H1 (cell line): ENCODE data around the gene ATL3. TPM values are rescaled to one million over a fixed set of nuclear protein-coding genes. Genes with fewer than 3 reads are reported as not detected.

ENCODE experiments used
- CTCF ChIA-PET: fragments of 300-600 bp; sonication (Branson Sonifier 250); formaldehyde crosslinking; loops from one replicate; lab custom pipeline; 2021; ENCODE audit not compliant: partially characterized antibody; lab: Charles Lee
- POLR2A ChIA-PET: fragments of 300-600 bp; sonication (Branson Sonifier 250); formaldehyde crosslinking; loops from one replicate; lab custom pipeline; 2021; ENCODE audit warnings: inconsistent platforms; ENCODE audit not compliant: partially characterized antibody; lab: Charles Lee
- DNase-seq, 2 experiments: peaks; one replicate each; pipeline versions ENCODE4 v3.0.0 to v3.0.0-alpha.2; 2010 to 2022; ENCODE audit warnings: low spot score in 2 of 2, low read depth in 1 of 2, mixed read lengths in 1 of 2
- FAIRE-seq: peaks from 2 replicates; lab custom pipeline; 2011; peaks lifted over from hg19 to GRCh38; lab: Jason Lieb, UNC
- H2AFZ ChIP-seq: 2 replicates; pipeline ENCODE4 v1.8.1; 2012; ENCODE audit warnings: low read length, inconsistent platforms
- H2AK5ac ChIP-seq: 2 replicates; pipeline ENCODE4 v1.6.1; 2013; ENCODE audit warnings: low read depth, low read length
- H2BK120ac ChIP-seq: replicated peaks from 2 replicates; pipeline ENCODE3; 2013; ENCODE audit warnings: low read depth, low read length, inconsistent platforms
- H2BK12ac ChIP-seq: 2 replicates; pipeline ENCODE4 v1.6.1; 2013; ENCODE audit warnings: low read depth, low read length
- H2BK15ac ChIP-seq: 2 replicates; pipeline ENCODE4 v1.6.1; 2013; ENCODE audit warnings: low read length
- H2BK20ac ChIP-seq: 2 replicates; pipeline ENCODE4 v1.6.1; 2013; ENCODE audit warnings: low read length
- H2BK5ac ChIP-seq: 2 replicates; pipeline ENCODE4 v1.6.1; 2013; ENCODE audit warnings: low read depth, low read length
- H3K14ac ChIP-seq: 2 replicates; pipeline ENCODE4 v1.6.1; 2013; ENCODE audit warnings: inconsistent platforms; ENCODE audit not compliant: insufficient read length
- H3K18ac ChIP-seq: 2 replicates; pipeline ENCODE4 v1.6.1; 2013; ENCODE audit warnings: low read length; ENCODE audit errors: extremely low read depth
- H3K23ac ChIP-seq: 2 replicates; pipeline ENCODE4 v1.6.1; 2013; ENCODE audit warnings: inconsistent platforms; ENCODE audit not compliant: insufficient read length
- H3K23me2 ChIP-seq: 2 replicates; pipeline ENCODE4 v1.6.1; 2013; ENCODE audit warnings: low read depth, low read length
- H3K27ac ChIP-seq: 2 replicates; pipeline ENCODE4 v1.6.1; 2011; ENCODE audit warnings: low read depth, low read length, inconsistent platforms
- H3K27me3 ChIP-seq, 4 experiments: replicated peaks in 1 of 4; 1 replicate in 1 of 4; 2 replicates in 3 of 4; pipeline versions ENCODE4 v1.6.1 to v1.8.1; 2011 to 2013; ENCODE audit warnings: low read length in 3 of 4, mild to moderate bottlenecking in 3 of 4, inconsistent platforms in 2 of 4, mixed read lengths in 2 of 4, moderate library complexity in 1 of 4; ENCODE audit not compliant: control insufficient read depth in 3 of 4, insufficient read depth in 3 of 4; ENCODE audit errors: extremely low read depth in 1 of 4
- H3K36me3 ChIP-seq, 4 experiments: 2 replicates each; pipeline versions ENCODE4 v1.6.1 to v1.8.1; 2011 to 2013; ENCODE audit warnings: mild to moderate bottlenecking in 4 of 4, low read length in 3 of 4, moderate library complexity in 2 of 4, control low read depth in 1 of 4, inconsistent platforms in 1 of 4; ENCODE audit not compliant: insufficient read depth in 4 of 4, control insufficient read depth in 2 of 4
- H3K4ac ChIP-seq: replicated peaks from 2 replicates; pipeline ENCODE3; 2013; ENCODE audit warnings: low read length, low read depth, mixed read lengths, inconsistent platforms; ENCODE audit not compliant: insufficient read length
- H3K4me1 ChIP-seq, 4 experiments: replicated peaks in 1 of 4; 1 replicate in 1 of 4; 2 replicates in 3 of 4; pipeline versions ENCODE4 v1.6.1 to v1.8.1; 2011 to 2013; ENCODE audit warnings: low read length in 3 of 4, inconsistent platforms in 2 of 4, mixed read lengths in 1 of 4; ENCODE audit not compliant: insufficient read depth in 4 of 4, control insufficient read depth in 3 of 4
- H3K4me2 ChIP-seq, 2 experiments: 2 replicates each; pipeline versions ENCODE4 v1.6.1 to v1.8.1; 2011 to 2013; ENCODE audit warnings: low read depth in 2 of 2, low read length in 2 of 2, control low read depth in 1 of 2, inconsistent platforms in 1 of 2, mild to moderate bottlenecking in 1 of 2; ENCODE audit not compliant: insufficient read depth in 1 of 2
- H3K4me3 ChIP-seq, 4 experiments: fragments of 200-600, 300-600 bp in 1 of 4; sonication (generic), shearing (Covaris generic), sonication (Bioruptor Twin) in 1 of 4; 2 replicates each; pipeline versions ENCODE4 v1.5.1 to v1.8.1; 2011 to 2016; ENCODE audit warnings: low read length in 4 of 4, low read depth in 3 of 4, control low read depth in 2 of 4, inconsistent platforms in 2 of 4, mild to moderate bottlenecking in 2 of 4, mixed read lengths in 1 of 4, moderate library complexity in 1 of 4; ENCODE audit not compliant: insufficient read depth in 2 of 4; ENCODE audit errors: extremely low read depth in 1 of 4
- H3K56ac ChIP-seq: replicated peaks from 2 replicates; pipeline ENCODE3; 2013; ENCODE audit warnings: low read depth, mild to moderate bottlenecking, mixed read lengths, low read length, inconsistent platforms; ENCODE audit not compliant: insufficient read length
- H3K79me1 ChIP-seq: 2 replicates; pipeline ENCODE4 v1.6.1; 2013; ENCODE audit warnings: low read depth, low read length, control low read depth
- H3K79me2 ChIP-seq, 2 experiments: 2 replicates each; pipeline versions ENCODE4 v1.6.1 to v1.8.1; 2012 to 2013; ENCODE audit warnings: low read length in 2 of 2, mild to moderate bottlenecking in 2 of 2, inconsistent platforms in 1 of 2; ENCODE audit not compliant: insufficient read depth in 2 of 2, control insufficient read depth in 1 of 2
- H3K9ac ChIP-seq, 4 experiments: replicated peaks in 1 of 4; 1 replicate in 1 of 4; 2 replicates in 3 of 4; pipeline versions ENCODE4 v1.6.1 to v1.8.1; 2011 to 2013; ENCODE audit warnings: low read depth in 3 of 4, low read length in 3 of 4, control low read depth in 2 of 4, mild to moderate bottlenecking in 2 of 4, moderate library complexity in 2 of 4, inconsistent platforms in 1 of 4; ENCODE audit errors: extremely low read depth in 1 of 4
- H3K9me3 ChIP-seq, 2 experiments: 2 replicates each; pipeline versions ENCODE4 v1.6.1 to v1.8.1; 2012 to 2013; ENCODE audit warnings: mild to moderate bottlenecking in 2 of 2, moderate library complexity in 2 of 2, control low read depth in 1 of 2, inconsistent platforms in 1 of 2, low read depth in 1 of 2, low read length in 1 of 2, mixed read lengths in 1 of 2; ENCODE audit not compliant: insufficient read depth in 2 of 2
- H4K20me1 ChIP-seq, 2 experiments: replicated peaks in 1 of 2; 2 replicates each; pipeline versions ENCODE3 to v1.8.1; 2011 to 2013; ENCODE audit warnings: inconsistent platforms in 2 of 2, low read length in 2 of 2, mild to moderate bottlenecking in 1 of 2; ENCODE audit not compliant: insufficient read depth in 2 of 2, control insufficient read depth in 1 of 2
- H4K5ac ChIP-seq: 2 replicates; pipeline ENCODE4 v1.6.1; 2013; ENCODE audit warnings: low read length, low read depth, mixed read lengths, inconsistent platforms; ENCODE audit not compliant: insufficient read length
- H4K8ac ChIP-seq: 2 replicates; pipeline ENCODE4 v1.8.0; 2013; ENCODE audit warnings: mild to moderate bottlenecking, moderate library complexity, low read length, inconsistent platforms; ENCODE audit not compliant: insufficient read depth; ENCODE audit errors: extremely low read depth
- H4K91ac ChIP-seq: replicated peaks from 2 replicates; pipeline ENCODE3; 2013; ENCODE audit warnings: low read length, mixed read lengths, inconsistent platforms; ENCODE audit not compliant: insufficient read length
- CBX8 ChIP-seq: fragments of 300-800, 300-1000 bp; sonication (generic); IDR thresholded peaks from 2 replicates; pipeline ENCODE4 v1.7.1; 2016; ENCODE audit warnings: low read depth, low read length, borderline replicate concordance
- CHD1 ChIP-seq: IDR thresholded peaks from 2 replicates; pipeline ENCODE4 v1.6.1; 2012; ENCODE audit warnings: low read depth, low read length, improper control_type of control experiment
- KDM4A ChIP-seq: IDR thresholded peaks from one replicate; pipeline ENCODE4 v1.7.1; 2012; ENCODE audit warnings: low read depth, mild to moderate bottlenecking, moderate library complexity, low read length, inconsistent platforms; ENCODE audit not compliant: severe bottlenecking
- MAX ChIP-seq: IDR thresholded peaks from 2 replicates; pipeline ENCODE4 v1.6.1; 2012; ENCODE audit warnings: inconsistent platforms
- TAF1 ChIP-seq: IDR thresholded peaks from 2 replicates; pipeline ENCODE4 v1.6.1; 2011; ENCODE audit warnings: mild to moderate bottlenecking, low read depth, low read length
- YY1 ChIP-seq: IDR thresholded peaks from 2 replicates; pipeline ENCODE4 v1.6.1; 2011; ENCODE audit warnings: low read depth, mild to moderate bottlenecking, low read length
- WGBS, 2 experiments: shearing (Covaris generic) in 1 of 2; methylation state at CpG; one replicate each; pipeline versions ENCODE4 v1.1.6 to v1.1.7; 2013 to 2015; ENCODE audit warnings: low lambda C conversion rate in 2 of 2, mixed read lengths in 2 of 2, inconsistent platforms in 1 of 2, low coverage in 1 of 2, missing lambda C conversion rate in 1 of 2; ENCODE audit not compliant: insufficient replicate concordance in 2 of 2, insufficient coverage in 1 of 2, insufficient read length in 1 of 2; ENCODE audit errors: extremely low coverage in 1 of 2, missing lambda C conversion rate in 1 of 2; 5-methylcytosine and 5-hydroxymethylcytosine counted together
- polyA plus RNA-seq, 7 experiments: library from polyadenylated mRNA; depleted of rRNA in 3 of 7; stranded (reverse) in 5 of 7; unstranded in 2 of 7; fragments of >200 nt in 5 of 7; fragments of 200-250 nt in 2 of 7; gene quantifications; 1 replicate in 5 of 7; 2 replicates in 1 of 7; 4 replicates in 1 of 7; pipeline versions ENCODE4 v1.2.1 to v1.2.3, GENCODE V29; 2011 to 2013; ENCODE audit warnings: missing spikeins in 2 of 7, mixed read lengths in 2 of 7
- total RNA-seq: library from RNA; stranded (reverse); fragmentation: NEBNext Ultra II Directional; extraction: Animal tissue kit (Norgen Biotek cat#: 25700); gene quantifications from 2 replicates; pipeline ENCODE4 v1.2.1, GENCODE V29; 2021
- TF ChIP-seq, protein P1 (sequence below): IDR thresholded peaks from 2 replicates; pipeline ENCODE4 v1.6.1; 2012; ENCODE audit warnings: inconsistent platforms

The ATL3 gene
- total and polyA plus RNA-seq, 2 of the 8 experiments (the other 6 are each of a cell fraction or from before 2014, with no cell fraction given) = 7.8 to 24.5 TPM

- H2BK12ac ChIP-seq = peak within 1 kb of the TSS; percentile 87; the same call in 1 of the 2 replicates
- H2BK5ac ChIP-seq = peak within 1 kb of the TSS; percentile 84
- H3K9ac ChIP-seq = peak within 1 kb of the TSS in 1 of 4 experiments; percentile 25; a peak in 3 of 7 replicates
- no peak within 1 kb of the TSS for H3K14ac ChIP-seq
- ChIA-PET POLR2A (interaction anchor here (1.2 to 1.3 kb wide), 2 partner anchors 9 to 135 kb away, joined by 3 to 4 read pairs; no protein-coding TSS in a partner anchor), CTCF (no interaction called here)
- no peaks in the 10 kb centered on the region for H3K27me3 ChIP-seq
- peak within 1 kb of the TSS; percentile 61 for H4K91ac ChIP-seq
- peaks cover 8% of the 10 kb centered on the region; the same call in 1 of the 2 replicates for H3K79me1 ChIP-seq
- H4K5ac ChIP-seq = peak within 1 kb of the TSS; percentile 62
- H3K79me2 ChIP-seq = peaks cover 5 to 36% of the 10 kb centered on the region in 2 experiments
- H2AK5ac ChIP-seq = no peak within 1 kb of the TSS
- peaks cover 7% of the 10 kb centered on the region; the same call in 1 of the 2 replicates for H3K23me2 ChIP-seq
- no peaks in the 10 kb centered on the region for H4K20me1 ChIP-seq
- FAIRE-seq = no peak
- no peak within 1 kb of the TSS for H2BK120ac ChIP-seq
- peaks cover 12 to 25% (median 15%) of the 10 kb centered on the region in 4 experiments for H3K4me1 ChIP-seq
- WGBS, 2 experiments = 1% methylated on average over 51 of the region's 53 CpGs; no CpG with 5 or more reads in 1 of the 2 experiments
- peak within 1 kb of the TSS; percentile 51 for H3K56ac ChIP-seq
- H3K18ac ChIP-seq = peak within 1 kb of the TSS; percentile 38; the same call in 1 of the 2 replicates
- peak; percentile 44 to 89 for DNase-seq
- no peaks in the 10 kb centered on the region for H3K36me3 ChIP-seq
- no peak within 1 kb of the TSS for H3K27ac ChIP-seq
- H3K4ac ChIP-seq = no peak within 1 kb of the TSS
- H2BK20ac ChIP-seq = no peak within 1 kb of the TSS
- H2BK15ac ChIP-seq = no peak within 1 kb of the TSS
- peak within 1 kb of the TSS; percentile 53 for H4K8ac ChIP-seq
- TF ChIP-seq MAX (peak; percentile 51; the same call in 1 of the 2 replicates), CBX8 (no peak), TAF1 (0 out of 2 replicates have a peak, but pooled peaks have one; percentile 37), CHD1 (no peak), KDM4A (peak; percentile 55), YY1 (peak; percentile 86)
- TF ChIP-seq, protein P1, sequence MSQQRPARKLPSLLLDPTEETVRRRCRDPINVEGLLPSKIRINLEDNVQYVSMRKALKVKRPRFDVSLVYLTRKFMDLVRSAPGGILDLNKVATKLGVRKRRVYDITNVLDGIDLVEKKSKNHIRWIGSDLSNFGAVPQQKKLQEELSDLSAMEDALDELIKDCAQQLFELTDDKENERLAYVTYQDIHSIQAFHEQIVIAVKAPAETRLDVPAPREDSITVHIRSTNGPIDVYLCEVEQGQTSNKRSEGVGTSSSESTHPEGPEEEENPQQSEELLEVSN = peak; percentile 72
- no peaks in the 10 kb centered on the region for H3K9me3 ChIP-seq
- H2AFZ ChIP-seq = no peak within 1 kb of the TSS
- peak within 1 kb of the TSS; percentile 52 to 77 (median 63) for H3K4me3 ChIP-seq
- peak within 1 kb of the TSS; percentile 64 to 78 for H3K4me2 ChIP-seq
- H3K23ac ChIP-seq = no peak within 1 kb of the TSS
Observed at GRCh38 chr11:63614136-63614671, 57.0 kb downstream of the ATL3 start, which contains the start of gene PLAAT3. Gene PLAAT3 (minus strand): TSS chr11:63614433. CDS start chr11:63614014, 419 bp downstream.
